Vagina (tissue), 2 donors: ENCODE results near the gene DRG2.

Experiments used
- CTCF ChIP-seq, 3 experiments: fragments of 450-650 bp in 2 of 3; fragments of 200-600 bp in 1 of 3; sonication (generic) in 1 of 3; IDR thresholded peaks; one replicate each; pipeline ENCODE4 v1.5.1; 2017 to 2019; ENCODE audit warnings: antibody characterized with exemption in 3 of 3, mild to moderate bottlenecking in 2 of 3, moderate library complexity in 2 of 3
- POLR2A ChIP-seq, 2 donors: fragments of 450-650 bp; IDR thresholded peaks; one replicate each; pipeline ENCODE4 v1.6.1; 2017; ENCODE audit warnings: antibody characterized with exemption in 2 of 2, mild to moderate bottlenecking in 2 of 2, moderate library complexity in 2 of 2
- POLR2AphosphoS5 ChIP-seq, 2 donors: sonication (generic); formaldehyde crosslinking; IDR thresholded peaks; one replicate each; pipeline ENCODE4 v1.9.0; 2017; ENCODE audit warnings: antibody characterized with exemption in 2 of 2, mild to moderate bottlenecking in 2 of 2, low read depth in 1 of 2; ENCODE audit not compliant: insufficient read depth in 1 of 2

DNA sequence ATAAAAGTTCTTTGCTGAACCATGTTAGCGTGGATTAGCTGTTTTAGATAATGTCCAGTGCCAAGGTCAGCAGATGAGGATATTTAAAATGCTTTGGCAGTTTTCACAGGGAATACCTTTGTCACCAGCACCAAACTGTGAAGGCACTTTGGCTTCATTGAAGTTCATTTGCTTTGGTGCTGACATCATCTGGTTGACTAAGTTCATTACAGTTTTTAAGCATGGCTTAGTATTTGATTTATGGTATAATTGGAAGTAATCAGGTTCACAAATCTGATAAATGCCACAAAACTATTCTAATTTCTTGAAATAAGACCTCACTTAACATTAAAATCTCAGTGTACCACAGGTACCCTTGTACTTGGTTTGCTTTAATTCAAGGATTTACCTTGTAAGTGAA lies 44.3 kb upstream of the DRG2 start:
- TF ChIP-seq CTCF (IDR thresholded peaks at IDR 0.05) = no peak
- TF ChIP-seq POLR2A (IDR thresholded peaks at IDR 0.05) = no peak
- no peak for TF ChIP-seq POLR2AphosphoS5 (IDR thresholded peaks at IDR 0.05; ENCODE audit: insufficient read depth in 1 of 2, low read depth in 1 of 2)
